ENCODE results near the gene GPR3.
A peak's percentile ranks its signal among the peaks of the same experiment; 100 is the strongest.

GPR3 gene

DNA sequence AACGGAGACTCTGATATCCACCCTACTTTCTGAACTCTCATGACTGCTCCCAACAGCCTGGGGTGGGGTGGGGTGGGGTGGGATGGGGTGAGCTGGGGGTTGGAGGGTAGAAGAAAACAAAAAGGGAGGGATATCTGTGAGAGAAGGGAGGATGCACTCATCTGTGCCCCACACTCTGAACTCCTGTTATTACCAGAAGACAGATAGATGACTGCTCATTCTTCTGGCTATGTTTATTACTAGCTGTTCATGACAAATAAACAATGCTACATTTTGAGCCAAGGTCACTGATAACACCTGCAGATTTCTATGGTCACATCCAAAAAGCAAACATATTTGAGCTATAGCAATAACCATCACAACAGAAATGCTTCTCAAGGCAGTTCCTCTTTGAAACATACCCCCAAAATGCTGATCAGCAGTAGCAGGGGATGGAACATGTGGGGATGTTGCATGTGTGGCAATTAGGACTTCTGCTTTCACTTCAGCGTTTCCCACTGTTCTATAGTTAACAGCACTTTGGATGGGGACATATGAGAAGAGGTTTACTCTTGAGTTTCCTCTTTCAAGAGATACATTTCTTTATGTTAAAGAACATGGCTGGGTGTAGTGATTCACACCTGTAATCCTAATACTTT lies 43.3 kb downstream of the GPR3 start:
- Histone ChIP-seq H2AFZ (ENCODE audit: low read depth) (no peak overlapping the region), H3K4me1 (ENCODE audit: low read depth, poor library complexity, severe bottlenecking) (peaks cover 46% of the 10 kb centered on the region), H3K4me3 (IDR thresholded peaks at IDR 0.05; ENCODE audit: insufficient read depth, low read depth, low read length) (no peak overlapping the region), H3K36me3 (ENCODE audit: insufficient read depth) (no peaks in the 10 kb centered on the region), H3K27me3 (ENCODE audit: insufficient read depth, low read depth) (no peaks in the 10 kb centered on the region), H3K27ac (no peak overlapping the region), H4K20me1 (ENCODE audit: insufficient read depth) (0 out of 2 replicates have a peak, but pooled peaks cover 4% of the 10 kb centered on the region), H3K4me2 (no peak overlapping the region; the same call in 1 of the 2 replicates), H3K9ac (no peak overlapping the region), H3K79me2 (ENCODE audit: insufficient read depth, low read depth) (peaks cover 40% of the 10 kb centered on the region; the same call in 1 of the 2 replicates)
- TF ChIP-seq, protein P1, sequence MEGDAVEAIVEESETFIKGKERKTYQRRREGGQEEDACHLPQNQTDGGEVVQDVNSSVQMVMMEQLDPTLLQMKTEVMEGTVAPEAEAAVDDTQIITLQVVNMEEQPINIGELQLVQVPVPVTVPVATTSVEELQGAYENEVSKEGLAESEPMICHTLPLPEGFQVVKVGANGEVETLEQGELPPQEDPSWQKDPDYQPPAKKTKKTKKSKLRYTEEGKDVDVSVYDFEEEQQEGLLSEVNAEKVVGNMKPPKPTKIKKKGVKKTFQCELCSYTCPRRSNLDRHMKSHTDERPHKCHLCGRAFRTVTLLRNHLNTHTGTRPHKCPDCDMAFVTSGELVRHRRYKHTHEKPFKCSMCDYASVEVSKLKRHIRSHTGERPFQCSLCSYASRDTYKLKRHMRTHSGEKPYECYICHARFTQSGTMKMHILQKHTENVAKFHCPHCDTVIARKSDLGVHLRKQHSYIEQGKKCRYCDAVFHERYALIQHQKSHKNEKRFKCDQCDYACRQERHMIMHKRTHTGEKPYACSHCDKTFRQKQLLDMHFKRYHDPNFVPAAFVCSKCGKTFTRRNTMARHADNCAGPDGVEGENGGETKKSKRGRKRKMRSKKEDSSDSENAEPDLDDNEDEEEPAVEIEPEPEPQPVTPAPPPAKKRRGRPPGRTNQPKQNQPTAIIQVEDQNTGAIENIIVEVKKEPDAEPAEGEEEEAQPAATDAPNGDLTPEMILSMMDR (conservative IDR thresholded peaks at IDR 0.05; ENCODE audit: low read depth, low read length): no peak

DNA sequence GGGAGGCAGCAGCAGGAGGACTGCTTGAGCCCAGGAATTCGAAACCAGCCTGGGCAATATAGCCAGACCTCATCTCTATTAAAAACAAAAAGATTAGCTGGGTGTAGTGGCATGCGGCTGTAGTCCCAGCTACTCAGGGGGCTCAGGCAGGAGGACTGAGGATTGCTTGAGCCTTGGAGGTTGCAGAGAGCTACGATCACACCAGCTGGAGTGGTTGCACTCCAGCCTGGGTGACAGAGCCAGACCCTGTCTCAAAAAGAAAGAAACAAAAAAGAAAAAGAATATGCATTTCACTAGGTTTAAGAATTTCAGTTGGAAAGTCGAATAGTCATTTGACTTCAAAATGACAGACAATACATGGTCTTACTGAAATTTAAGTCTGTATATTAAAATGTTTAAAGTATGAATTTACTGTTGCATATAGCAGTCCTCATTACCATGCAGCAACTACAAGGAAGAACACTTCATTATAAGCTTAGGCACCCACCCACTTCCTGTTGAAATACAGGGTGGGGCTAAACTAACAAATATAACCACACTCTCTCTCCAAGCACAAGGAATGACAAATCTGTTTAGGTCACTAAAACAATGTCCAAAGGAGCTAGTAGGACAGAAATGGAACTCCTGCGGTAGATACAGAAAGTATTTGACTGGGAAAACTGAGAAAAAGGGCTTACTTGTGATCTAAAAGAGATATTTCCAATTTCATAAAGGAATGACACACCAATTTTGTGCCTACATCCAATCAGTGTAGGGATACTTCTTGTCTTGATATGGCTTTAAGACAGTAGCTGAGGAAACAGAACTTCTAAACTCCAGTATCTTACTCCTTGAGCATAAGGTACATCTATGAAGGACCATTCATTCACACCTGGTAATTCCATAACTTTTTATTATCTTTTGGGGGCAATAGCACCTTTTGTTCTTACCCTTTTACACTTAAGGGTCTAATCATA lies 44.1 kb downstream of the GPR3 start:
- 0 out of 2 replicates have a peak, but pooled peaks cover 4% of the 10 kb centered on the region for H4K20me1 ChIP-seq (ENCODE audit: insufficient read depth)
- peak overlapping the region; percentile 34; the same call in 1 of the 2 replicates for H3K4me2 ChIP-seq
- H3K36me3 ChIP-seq (ENCODE audit: insufficient read depth): no peaks in the 10 kb centered on the region
- no peak overlapping the region for H3K4me3 ChIP-seq (IDR thresholded peaks at IDR 0.05; ENCODE audit: insufficient read depth, low read depth, low read length)
- TF ChIP-seq, protein P1 (conservative IDR thresholded peaks at IDR 0.05; ENCODE audit: low read depth, low read length): no peak
- no peak overlapping the region for H3K9ac ChIP-seq
- H3K27me3 ChIP-seq (ENCODE audit: insufficient read depth, low read depth): no peaks in the 10 kb centered on the region
- no peak overlapping the region for H2AFZ ChIP-seq (ENCODE audit: low read depth)
- no peak overlapping the region for H3K27ac ChIP-seq
- peaks cover 37% of the 10 kb centered on the region; the same call in 1 of the 2 replicates for H3K79me2 ChIP-seq (ENCODE audit: insufficient read depth, low read depth)
- peaks cover 45% of the 10 kb centered on the region for H3K4me1 ChIP-seq (ENCODE audit: low read depth, poor library complexity, severe bottlenecking)

DNA sequence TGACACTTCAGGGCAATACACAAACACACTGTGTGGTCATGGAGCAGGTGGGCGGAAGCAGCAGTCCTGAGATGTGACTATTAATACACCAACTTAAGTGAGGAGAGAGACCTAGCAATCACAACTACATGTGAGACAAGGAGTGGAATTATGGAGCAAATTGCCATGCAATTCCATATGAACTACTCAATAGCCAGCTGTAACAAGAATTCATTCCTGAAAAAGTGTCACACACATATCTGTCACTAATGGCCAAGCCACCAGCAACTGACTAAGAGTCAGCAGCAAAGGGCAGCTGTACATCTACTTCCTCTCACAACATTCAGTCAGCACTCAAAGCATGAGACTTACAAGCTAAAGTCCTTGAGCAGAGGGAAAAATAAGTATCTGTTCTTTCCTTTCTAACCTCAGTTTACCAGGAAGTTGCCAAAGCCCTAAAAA lies 46.2 kb downstream of the GPR3 start:
- no peak overlapping the region for H3K9ac ChIP-seq
- H3K27ac ChIP-seq: peak overlapping the region; percentile 29; the same call in 1 of the 2 replicates
- no peak overlapping the region for H2AFZ ChIP-seq (ENCODE audit: low read depth)
- no peak overlapping the region for H3K4me3 ChIP-seq (IDR thresholded peaks at IDR 0.05; ENCODE audit: insufficient read depth, low read depth, low read length)
- H3K4me1 ChIP-seq (ENCODE audit: low read depth, poor library complexity, severe bottlenecking): peaks cover 40% of the 10 kb centered on the region
- peak overlapping the region; percentile 13; the same call in 1 of the 2 replicates for H3K4me2 ChIP-seq
- H4K20me1 ChIP-seq (ENCODE audit: insufficient read depth): 0 out of 2 replicates have a peak, but pooled peaks cover 4% of the 10 kb centered on the region
- no peaks in the 10 kb centered on the region for H3K36me3 ChIP-seq (ENCODE audit: insufficient read depth)
- no peaks in the 10 kb centered on the region for H3K27me3 ChIP-seq (ENCODE audit: insufficient read depth, low read depth)
- TF ChIP-seq, protein P1 (conservative IDR thresholded peaks at IDR 0.05; ENCODE audit: low read depth, low read length): no peak
- peaks cover 30% of the 10 kb centered on the region; the same call in 1 of the 2 replicates for H3K79me2 ChIP-seq (ENCODE audit: insufficient read depth, low read depth)

DNA sequence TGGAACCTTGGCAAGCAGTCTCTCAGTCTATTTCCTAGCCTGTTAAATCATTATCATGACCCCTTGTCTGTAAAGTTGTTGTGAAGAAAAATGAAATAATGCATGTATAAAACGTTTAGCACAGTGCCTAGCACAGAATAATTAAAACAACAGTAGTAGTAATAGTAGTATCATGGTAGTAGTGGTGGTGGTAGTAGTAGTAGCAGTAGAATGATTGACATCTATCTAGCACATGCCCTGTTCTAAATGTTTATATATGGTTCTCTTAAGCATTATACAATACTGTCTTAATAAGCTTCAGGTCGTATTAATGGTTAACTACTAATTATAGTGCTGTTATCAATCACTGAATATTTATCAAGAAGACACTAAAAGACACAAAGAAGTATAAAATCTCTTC lies 46.7 kb downstream of the GPR3 start:
- Histone ChIP-seq H2AFZ (ENCODE audit: low read depth) (no peak overlapping the region), H3K9ac (no peak overlapping the region), H3K27ac (peak overlapping the region; percentile 29; the same call in 1 of the 2 replicates), H3K27me3 (ENCODE audit: insufficient read depth, low read depth) (no peaks in the 10 kb centered on the region), H3K79me2 (ENCODE audit: insufficient read depth, low read depth) (peaks cover 30% of the 10 kb centered on the region; the same call in 1 of the 2 replicates), H3K4me1 (ENCODE audit: low read depth, poor library complexity, severe bottlenecking) (peaks cover 40% of the 10 kb centered on the region), H4K20me1 (ENCODE audit: insufficient read depth) (0 out of 2 replicates have a peak, but pooled peaks cover 4% of the 10 kb centered on the region), H3K36me3 (ENCODE audit: insufficient read depth) (no peaks in the 10 kb centered on the region), H3K4me2 (peak overlapping the region; percentile 13; the same call in 1 of the 2 replicates), H3K4me3 (IDR thresholded peaks at IDR 0.05; ENCODE audit: insufficient read depth, low read depth, low read length) (no peak overlapping the region)
- TF ChIP-seq, protein P1 (conservative IDR thresholded peaks at IDR 0.05; ENCODE audit: low read depth, low read length): no peak

Data from KMS-11 (cell line).